ENCODE measurements around the gene VAT1L.

GRCh38 chr16:77866752-77867151 is 78.4 kb downstream of the VAT1L start:
- TF ChIP-seq CTCF (IDR thresholded peaks at IDR 0.05) = no peak
- no peak for TF ChIP-seq POLR2A (IDR thresholded peaks at IDR 0.05)

Measured in prostate gland (tissue), 2 donors.